ENCODE measurements around the gene PDE11A. TPM values are rescaled to one million over a fixed set of nuclear protein-coding genes. Genes with fewer than 3 reads are reported as not detected.

PDE11A gene
- total and polyA plus RNA-seq, 8 donors = under 0.01 to 0.87 (median 0.40) TPM; not detected in 2

DNA sequence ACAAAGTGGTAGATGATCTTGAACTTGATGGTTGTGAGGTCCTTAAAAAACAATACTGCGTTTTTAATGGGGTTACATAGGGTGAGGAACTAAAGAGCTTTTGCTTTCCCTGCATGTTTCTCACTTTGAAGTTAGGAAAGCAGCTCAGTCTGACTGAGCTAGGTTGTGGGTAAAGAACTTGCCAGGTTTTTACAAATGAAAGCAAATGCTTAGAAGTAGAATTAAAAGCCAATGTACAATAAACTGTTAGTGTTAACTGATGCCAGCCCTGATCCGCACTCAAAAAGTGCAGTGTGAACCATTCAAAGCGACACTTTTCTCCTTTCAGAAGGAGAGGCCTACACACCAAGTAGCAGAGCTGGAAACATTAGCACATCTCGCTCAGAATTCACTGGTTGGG lies 409.7 kb downstream of the PDE11A start:
- Histone ChIP-seq H3K36me3 (no peaks in the 10 kb centered on the region), H3K4me1 (no peaks in the 10 kb centered on the region), H3K9me3 (no peaks in the 10 kb centered on the region), H3K27me3 (no peaks in the 10 kb centered on the region), H3K27ac (no peak overlapping the region), H3K4me3 (no peak overlapping the region)
- no peak for DNase-seq
- 64 to 68% (median 66%) methylated on average over 4 of the region's 4 CpGs for WGBS, 5 donors
- intact Hi-C loops (cut with DNase I; ENCODE audit: low total_unique reads) = no loop called here
- TF ChIP-seq, protein P1, sequence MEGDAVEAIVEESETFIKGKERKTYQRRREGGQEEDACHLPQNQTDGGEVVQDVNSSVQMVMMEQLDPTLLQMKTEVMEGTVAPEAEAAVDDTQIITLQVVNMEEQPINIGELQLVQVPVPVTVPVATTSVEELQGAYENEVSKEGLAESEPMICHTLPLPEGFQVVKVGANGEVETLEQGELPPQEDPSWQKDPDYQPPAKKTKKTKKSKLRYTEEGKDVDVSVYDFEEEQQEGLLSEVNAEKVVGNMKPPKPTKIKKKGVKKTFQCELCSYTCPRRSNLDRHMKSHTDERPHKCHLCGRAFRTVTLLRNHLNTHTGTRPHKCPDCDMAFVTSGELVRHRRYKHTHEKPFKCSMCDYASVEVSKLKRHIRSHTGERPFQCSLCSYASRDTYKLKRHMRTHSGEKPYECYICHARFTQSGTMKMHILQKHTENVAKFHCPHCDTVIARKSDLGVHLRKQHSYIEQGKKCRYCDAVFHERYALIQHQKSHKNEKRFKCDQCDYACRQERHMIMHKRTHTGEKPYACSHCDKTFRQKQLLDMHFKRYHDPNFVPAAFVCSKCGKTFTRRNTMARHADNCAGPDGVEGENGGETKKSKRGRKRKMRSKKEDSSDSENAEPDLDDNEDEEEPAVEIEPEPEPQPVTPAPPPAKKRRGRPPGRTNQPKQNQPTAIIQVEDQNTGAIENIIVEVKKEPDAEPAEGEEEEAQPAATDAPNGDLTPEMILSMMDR (IDR thresholded peaks at IDR 0.05) = no peak
- TF ChIP-seq EP300 (IDR thresholded peaks at IDR 0.05) = no peak
- TF ChIP-seq POLR2AphosphoS5 (IDR thresholded peaks at IDR 0.05) = no peak
- no peak for TF ChIP-seq POLR2A (IDR thresholded peaks at IDR 0.05)

DNA sequence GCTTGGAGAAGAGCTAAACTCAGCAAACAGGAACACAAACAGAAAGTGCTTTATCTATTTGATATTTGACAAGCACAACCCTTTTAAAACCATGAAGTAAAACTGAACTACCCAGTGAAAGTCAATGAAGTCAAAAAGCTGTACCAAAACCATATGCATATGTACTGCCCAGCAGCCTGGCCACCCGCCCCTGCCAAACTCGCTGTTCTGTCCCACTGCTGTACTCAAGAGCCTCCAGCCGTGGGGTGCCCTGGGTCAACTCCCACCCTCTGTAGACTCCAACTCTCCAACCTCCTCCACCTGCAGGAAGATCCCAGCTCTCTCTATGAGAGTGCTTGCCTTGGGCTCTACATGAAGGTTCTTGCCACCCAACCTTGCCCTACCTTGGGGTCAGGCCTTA lies 411.8 kb downstream of the PDE11A start:
- no peaks in the 10 kb centered on the region for H3K27me3 ChIP-seq
- H3K9me3 ChIP-seq = no peaks in the 10 kb centered on the region
- no peak overlapping the region for H3K27ac ChIP-seq
- H3K36me3 ChIP-seq = no peaks in the 10 kb centered on the region
- intact Hi-C loops (cut with DNase I; ENCODE audit: low total_unique reads) = no loop called here
- no peaks in the 10 kb centered on the region for H3K4me1 ChIP-seq
- 61 to 79% (median 64%) methylated on average over 3 of the region's 3 CpGs for WGBS, 5 donors
- no peak overlapping the region for H3K4me3 ChIP-seq
- DNase-seq = no peak
- TF ChIP-seq, protein P1 (IDR thresholded peaks at IDR 0.05) = no peak
- no peak for TF ChIP-seq POLR2A (IDR thresholded peaks at IDR 0.05)
- no peak for TF ChIP-seq EP300 (IDR thresholded peaks at IDR 0.05)
- TF ChIP-seq POLR2AphosphoS5 (IDR thresholded peaks at IDR 0.05) = no peak

- no peak for DNase-seq
- intact Hi-C loops (cut with DNase I; ENCODE audit: low total_unique reads) = no loop called here
- Histone ChIP-seq H3K4me1 (no peaks in the 10 kb centered on the region), H3K9me3 (no peaks in the 10 kb centered on the region), H3K27ac (no peak overlapping the region), H3K4me3 (no peak overlapping the region), H3K36me3 (no peaks in the 10 kb centered on the region), H3K27me3 (no peaks in the 10 kb centered on the region)
- TF ChIP-seq, protein P1 (IDR thresholded peaks at IDR 0.05) = no peak
- TF ChIP-seq POLR2A (IDR thresholded peaks at IDR 0.05) (no peak), EP300 (IDR thresholded peaks at IDR 0.05) (no peak), POLR2AphosphoS5 (IDR thresholded peaks at IDR 0.05) (no peak)
These were observed 414.3 kb downstream of the PDE11A start for GRCh38 chr2:177658309-177658708.

- WGBS, 5 donors = 64 to 76% (median 69%) methylated on average over 7 of the region's 7 CpGs
- no peaks in the 10 kb centered on the region for H3K4me1 ChIP-seq
- H3K27me3 ChIP-seq = no peaks in the 10 kb centered on the region
- intact Hi-C loops (cut with DNase I; ENCODE audit: low total_unique reads) = no loop called here
- H3K27ac ChIP-seq = no peak overlapping the region
- TF ChIP-seq POLR2A (IDR thresholded peaks at IDR 0.05) = no peak
- TF ChIP-seq, protein P1 (IDR thresholded peaks at IDR 0.05) = no peak
- TF ChIP-seq EP300 (IDR thresholded peaks at IDR 0.05) = no peak
- no peak for TF ChIP-seq POLR2AphosphoS5 (IDR thresholded peaks at IDR 0.05)
- no peak overlapping the region for H3K4me3 ChIP-seq
- peak in 1 of 2 donors; percentile 13 for DNase-seq
- no peaks in the 10 kb centered on the region for H3K9me3 ChIP-seq
- H3K36me3 ChIP-seq = no peaks in the 10 kb centered on the region
These were observed 420.7 kb downstream of the PDE11A start for GRCh38 chr2:177651833-177652232.
